Peyer's patch (tissue), 4 donors: ENCODE results near the gene CDH23.

Source experiments
- CTCF ChIP-seq, 6 experiments: fragments of 450-650 bp in 4 of 6; fragments of 200-600 bp in 2 of 6; sonication (generic) in 1 of 6; IDR thresholded peaks; one replicate each; pipeline ENCODE4 v1.5.1; 2017 to 2019; ENCODE audit warnings: antibody characterized with exemption in 6 of 6, mild to moderate bottlenecking in 3 of 6, moderate library complexity in 1 of 6
- POLR2A ChIP-seq, 2 donors: fragments of 450-650 bp; IDR thresholded peaks; one replicate each; pipeline ENCODE4 v1.5.1; 2017; ENCODE audit warnings: antibody characterized with exemption in 2 of 2, mild to moderate bottlenecking in 2 of 2, moderate library complexity in 2 of 2

GRCh38 chr10:71392292-71392691 is 4.4 kb upstream of the CDH23 start:
- TF ChIP-seq CTCF (IDR thresholded peaks at IDR 0.05) (no peak), POLR2A (IDR thresholded peaks at IDR 0.05) (no peak)
